Pancreas (tissue), 10 donors: ENCODE measurements around the gene MARK3. TPM values are rescaled to one million over a fixed set of nuclear protein-coding genes. Genes with fewer than 3 reads are reported as not detected.

ENCODE experiments used
- ATAC-seq, 4 donors: fragments of 200-7000 bp; cut with Tn5 transposase; one replicate each; pipeline versions ENCODE4 v1.8.0 to v1.9.1; 2020; ENCODE audit warnings: mild to moderate bottlenecking in 4 of 4, moderate library complexity in 4 of 4
- DNase-seq, 6 donors: peaks; one replicate each; pipeline ENCODE4 v3.0.0-alpha.2; 2020
- FAIRE-seq: peaks from 2 replicates; lab custom pipeline; 2012; peaks lifted over from hg19 to GRCh38; lab: Jason Lieb, UNC
- H3K27ac ChIP-seq, 4 donors: fragments of 200-600 bp; sonication (generic); 1 replicate in 3 of 4; 2 replicates in 1 of 4; pipeline versions ENCODE4 v1.5.0 to v1.8.0; 2020
- H3K27me3 ChIP-seq, 4 donors: fragments of 200-600 bp; one replicate each; pipeline ENCODE4 v1.8.0; 2021
- H3K36me3 ChIP-seq, 3 donors: fragments of 200-600 bp; sonication (generic) in 1 of 3; one replicate each; pipeline versions ENCODE4 v1.5.0 to v1.8.0; 2020 to 2021
- H3K4me1 ChIP-seq, 3 donors: fragments of 200-600 bp; one replicate each; pipeline ENCODE4 v1.8.0; 2021
- H3K4me3 ChIP-seq, 4 donors: fragments of 200-600 bp; sonication (generic) in 2 of 4; one replicate each; pipeline versions ENCODE4 v1.5.0 to v1.8.0; 2020 to 2021
- H3K9me3 ChIP-seq, 4 donors: fragments of 200-600 bp; one replicate each; pipeline ENCODE4 v1.8.0; 2021
- WGBS, 2 donors: extraction: QIAGEN DNeasy Blood & Tissue Kit; methylation state at CpG; one replicate each; pipeline ENCODE4 v1.1.7; 2013; 5-methylcytosine and 5-hydroxymethylcytosine counted together
- intact Hi-C, 3 donors: fragments of 100-400 bp; cut with DNase I; formaldehyde crosslinking; loops; one replicate each; pipeline versions ENCODE4 v1.11.1 to v1.14.2; 2022
- polyA plus RNA-seq, 2 donors: library from polyadenylated mRNA; stranded (reverse); fragments of 200-250 nt; gene quantifications; one replicate each; pipeline ENCODE4 v1.2.3, GENCODE V29; 2013
- total RNA-seq, 6 donors: library from RNA; stranded (reverse); fragmentation: NEBNext Ultra II Directional in 4 of 6; extraction: Animal tissue kit (Norgen Biotek cat#: 25700) in 4 of 6; gene quantifications; one replicate each; pipeline versions ENCODE4 v1.2.1 to v1.2.4, GENCODE V29; 2021 to 2023
- TF ChIP-seq, protein P1 (sequence below), 4 donors: fragments of 200-600 bp; sonication (generic) in 3 of 4; IDR thresholded peaks; one replicate each; pipeline versions ENCODE4 v1.5.0 to v1.8.0; 2021; ENCODE audit warnings: antibody characterized with exemption in 4 of 4
- donor health status: healthy with polysubstance abuse.
- donor health status: DM: no; HTN: no; CAD: no; lungs with moderate emphysema.
- donor health status: DM: no; HTN: no; CAD: no.
- donor health status: control.
- donor health status: control.
- donor health status: Bipolar disorder and iron deficiency.
- donor health status: DM: yes; HTN: yes; CAD: no.
- donor health status: DM: no; HTN: no; CAD: no.
- donor health status: DM: no; HTN: no; CAD: no.
- donor health status: DM: yes; HTN: yes; CAD: no.

The MARK3 gene
- total and polyA plus RNA-seq, 8 donors = 35.3 to 110 (median 47.0) TPM

DNA sequence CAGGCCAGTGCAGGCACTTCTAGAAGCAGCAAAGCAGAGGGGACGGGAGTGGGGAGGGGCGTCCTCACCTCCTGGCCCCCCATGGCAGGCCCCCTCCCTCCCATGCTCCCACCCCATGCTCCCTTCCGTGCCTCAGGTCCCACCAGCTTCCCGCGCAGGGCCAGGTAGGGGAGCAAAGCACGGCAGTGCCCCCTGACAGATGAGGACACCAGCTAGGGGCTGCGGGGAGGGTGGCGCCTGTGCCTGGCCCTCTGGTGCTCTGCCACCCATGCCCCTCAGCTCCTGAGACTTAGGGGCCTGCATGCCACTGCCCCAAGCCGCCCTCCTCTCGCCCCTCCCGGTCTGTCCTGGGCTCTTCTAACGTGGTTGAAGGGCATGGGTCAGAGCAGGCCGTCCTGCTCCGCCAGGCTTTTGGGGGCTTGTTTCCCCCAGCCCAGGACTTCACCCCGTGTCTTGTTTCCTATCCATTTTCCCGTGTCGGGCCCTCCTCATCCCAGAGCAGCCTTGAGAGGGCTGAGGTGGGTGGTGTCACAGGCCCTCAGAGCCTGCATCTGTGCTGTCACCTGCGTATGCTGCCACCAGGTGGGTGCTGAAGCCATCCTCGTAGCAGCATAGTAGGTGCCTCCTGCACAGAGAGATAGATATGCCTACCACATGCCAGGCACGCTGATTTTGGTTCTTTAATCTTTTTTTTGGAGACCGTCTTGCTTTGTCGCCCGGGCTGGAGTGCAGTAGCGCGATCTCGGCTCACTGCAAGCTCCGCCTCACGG lies 154.0 kb downstream of the MARK3 start:
- Histone ChIP-seq H3K4me3 (no peak overlapping the region), H3K36me3 (no peaks in the 10 kb centered on the region), H3K9me3 (no peaks in the 10 kb centered on the region), H3K27me3 (no peaks in the 10 kb centered on the region), H3K27ac (no peak overlapping the region), H3K4me1 (peaks cover 0 to 3% (median 0%) of the 10 kb centered on the region in 3 donors)
- no peak for ATAC-seq
- 57 to 59% methylated on average over 25 to 28 of the region's 28 CpGs for WGBS, 2 donors
- TF ChIP-seq, protein P1, sequence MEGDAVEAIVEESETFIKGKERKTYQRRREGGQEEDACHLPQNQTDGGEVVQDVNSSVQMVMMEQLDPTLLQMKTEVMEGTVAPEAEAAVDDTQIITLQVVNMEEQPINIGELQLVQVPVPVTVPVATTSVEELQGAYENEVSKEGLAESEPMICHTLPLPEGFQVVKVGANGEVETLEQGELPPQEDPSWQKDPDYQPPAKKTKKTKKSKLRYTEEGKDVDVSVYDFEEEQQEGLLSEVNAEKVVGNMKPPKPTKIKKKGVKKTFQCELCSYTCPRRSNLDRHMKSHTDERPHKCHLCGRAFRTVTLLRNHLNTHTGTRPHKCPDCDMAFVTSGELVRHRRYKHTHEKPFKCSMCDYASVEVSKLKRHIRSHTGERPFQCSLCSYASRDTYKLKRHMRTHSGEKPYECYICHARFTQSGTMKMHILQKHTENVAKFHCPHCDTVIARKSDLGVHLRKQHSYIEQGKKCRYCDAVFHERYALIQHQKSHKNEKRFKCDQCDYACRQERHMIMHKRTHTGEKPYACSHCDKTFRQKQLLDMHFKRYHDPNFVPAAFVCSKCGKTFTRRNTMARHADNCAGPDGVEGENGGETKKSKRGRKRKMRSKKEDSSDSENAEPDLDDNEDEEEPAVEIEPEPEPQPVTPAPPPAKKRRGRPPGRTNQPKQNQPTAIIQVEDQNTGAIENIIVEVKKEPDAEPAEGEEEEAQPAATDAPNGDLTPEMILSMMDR (IDR thresholded peaks at IDR 0.05) = no peak
- FAIRE-seq = no peak
- intact Hi-C loops = no loop called here
- DNase-seq = peak in 2 of 6 donors; percentile 29 to 61

DNA sequence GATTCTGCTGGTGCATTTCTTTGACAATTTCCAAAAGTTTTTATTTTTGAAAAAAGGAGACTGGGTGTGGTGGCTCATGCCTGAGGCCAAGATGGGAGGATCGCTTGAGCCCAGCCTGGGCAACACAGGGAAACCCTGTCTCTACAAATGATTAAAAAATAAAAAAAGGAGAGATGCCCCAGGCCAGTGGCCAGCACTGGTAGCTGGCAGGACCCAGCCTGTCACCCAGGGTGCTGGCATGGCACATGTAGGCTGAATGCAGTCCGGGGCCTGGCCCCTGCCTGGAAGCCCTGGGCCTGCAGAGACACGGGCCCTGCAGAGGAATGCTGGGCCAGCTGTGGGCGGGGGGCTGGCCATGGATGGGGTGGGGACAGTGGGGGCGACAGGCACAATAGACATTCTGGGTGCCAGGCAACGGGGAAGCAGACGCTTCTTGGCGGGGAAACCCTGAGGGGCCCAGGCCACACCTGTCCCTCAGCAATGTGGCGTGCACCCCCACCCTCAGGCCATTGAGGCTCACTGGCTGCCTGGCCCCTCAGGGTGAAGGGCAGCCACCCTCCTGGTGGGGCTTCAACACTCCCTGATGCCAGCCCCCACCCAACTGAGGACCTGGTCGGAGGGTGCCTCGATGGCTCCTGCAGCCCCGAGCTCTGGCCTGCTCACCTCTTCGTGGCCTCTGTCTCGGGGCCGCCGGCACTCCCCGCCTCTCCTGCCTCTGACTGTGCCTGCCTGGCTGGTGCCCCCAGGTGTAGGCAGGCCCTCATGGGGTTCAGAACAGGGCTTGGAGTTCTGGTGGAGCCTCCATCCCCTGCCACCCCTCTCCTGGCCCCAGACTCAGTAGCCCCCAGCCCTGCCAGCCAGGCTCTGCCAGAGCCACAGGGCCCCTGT lies 155.8 kb downstream of the MARK3 start:
- TF ChIP-seq, protein P1 (IDR thresholded peaks at IDR 0.05) = no peak
- Histone ChIP-seq H3K4me3 (no peak overlapping the region), H3K27me3 (no peaks in the 10 kb centered on the region), H3K4me1 (peaks cover 0 to 3% (median 0%) of the 10 kb centered on the region in 3 donors), H3K27ac (peak overlapping the region in 1 of 4 donors; percentile 35), H3K9me3 (no peaks in the 10 kb centered on the region), H3K36me3 (no peaks in the 10 kb centered on the region)
- intact Hi-C loops = loop anchor here in 1 of 3 donors (10.0 kb wide), 1 partner anchor 46 kb away; no protein-coding TSS in a partner anchor
- ATAC-seq (no peak), FAIRE-seq (no peak), DNase-seq (peak in 2 of 6 donors; percentile 34 to 72)
- WGBS, 2 donors = 55 to 63% methylated on average over 15 to 17 of the region's 17 CpGs

DNA sequence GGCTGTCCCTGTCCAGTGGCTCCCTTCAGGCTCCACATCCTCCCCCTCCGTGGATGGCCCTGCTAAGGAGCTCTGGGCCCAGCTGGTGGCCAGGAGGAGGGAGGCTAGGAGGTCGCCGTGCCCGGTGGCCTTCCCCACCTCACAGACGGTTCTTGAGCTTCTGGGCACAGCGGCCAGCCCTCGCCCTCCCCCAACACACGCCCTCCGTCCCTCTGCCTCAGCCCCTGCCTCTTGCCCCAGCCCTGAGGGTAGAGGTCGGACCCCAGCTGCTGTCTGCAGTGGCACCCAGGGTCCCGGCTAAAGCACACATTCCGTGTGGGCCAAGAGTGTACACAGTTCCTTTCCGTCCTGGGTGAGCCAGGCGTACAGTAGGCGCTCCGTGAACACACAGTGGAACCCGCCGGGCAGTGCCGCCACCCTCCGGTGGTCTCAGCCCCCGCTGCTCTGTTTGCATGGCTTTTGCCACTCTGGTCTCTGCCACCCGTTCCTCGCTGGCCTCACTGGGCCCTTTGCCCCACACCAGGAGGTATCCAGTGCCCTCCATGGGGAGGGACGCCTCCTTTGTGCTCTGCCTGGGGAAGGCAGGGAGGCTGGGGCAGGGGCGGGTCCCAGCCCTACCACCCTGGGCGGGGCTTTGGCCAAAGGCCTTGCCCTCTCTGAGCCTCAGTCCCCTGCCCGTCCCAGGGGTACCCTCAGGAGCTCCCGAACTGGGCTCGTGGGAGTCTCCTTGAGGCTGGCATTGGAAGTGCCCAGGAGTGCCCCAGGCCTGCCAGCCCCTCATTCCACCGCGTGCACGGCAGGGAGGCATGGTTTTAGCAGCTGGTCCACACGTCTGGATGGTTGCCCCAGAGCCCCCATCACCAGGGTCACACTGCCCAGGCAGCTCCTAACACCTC lies 156.7 kb downstream of the MARK3 start:
- Histone ChIP-seq H3K27ac (no peak overlapping the region), H3K9me3 (no peaks in the 10 kb centered on the region), H3K36me3 (no peaks in the 10 kb centered on the region), H3K4me1 (peaks cover 0 to 3% (median 0%) of the 10 kb centered on the region in 3 donors), H3K27me3 (no peaks in the 10 kb centered on the region), H3K4me3 (no peak overlapping the region)
- ATAC-seq (no peak), DNase-seq (peak in 1 of 6 donors; percentile 36), FAIRE-seq (no peak)
- WGBS, 2 donors = 59 to 75% methylated on average over 33 of the region's 33 CpGs
- intact Hi-C loops = loop anchor here in 1 of 3 donors (10.0 kb wide), 1 partner anchor 47 kb away; no protein-coding TSS in a partner anchor
- TF ChIP-seq, protein P1 (IDR thresholded peaks at IDR 0.05) = no peak

DNA sequence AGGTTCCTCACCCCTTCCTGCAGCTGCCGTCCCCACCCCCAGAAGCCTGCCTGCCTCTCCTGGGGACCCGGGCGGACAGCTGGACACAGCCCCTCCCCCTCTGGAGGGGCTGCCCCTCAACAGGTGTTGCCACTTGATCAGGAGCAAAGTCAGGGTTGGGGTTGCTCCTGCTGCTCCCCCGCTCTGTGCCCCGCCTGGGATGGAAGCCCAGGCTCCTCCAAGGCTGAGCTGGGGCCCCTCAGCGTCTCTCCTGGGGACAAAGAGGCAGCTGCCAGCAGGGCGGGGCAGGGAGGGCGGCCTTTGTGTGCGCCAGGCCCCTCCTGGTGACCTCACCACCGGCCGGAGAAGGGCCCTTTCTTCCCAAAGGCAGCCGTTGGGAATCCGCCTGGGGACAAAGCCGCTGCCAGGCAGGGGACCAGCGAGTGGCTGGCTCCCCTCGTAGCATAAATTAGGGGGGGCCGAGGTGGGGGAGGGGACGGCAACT lies 157.4 kb downstream of the MARK3 start:
- H3K9me3 ChIP-seq = no peaks in the 10 kb centered on the region
- no peak overlapping the region for H3K27ac ChIP-seq
- H3K27me3 ChIP-seq = no peaks in the 10 kb centered on the region
- intact Hi-C loops = loop anchor here in 1 of 3 donors (10.0 kb wide), 1 partner anchor 48 kb away; no protein-coding TSS in a partner anchor
- WGBS, 2 donors = 19% methylated on average over 18 of the region's 18 CpGs
- H3K4me1 ChIP-seq = peaks cover 0 to 3% (median 0%) of the 10 kb centered on the region in 3 donors
- no peaks in the 10 kb centered on the region for H3K36me3 ChIP-seq
- TF ChIP-seq, protein P1 (IDR thresholded peaks at IDR 0.05) = no peak
- DNase-seq (peak in 3 of 6 donors; percentile 13 to 74 (median 57)), ATAC-seq (peak in 2 of 4 donors; percentile 12 to 31), FAIRE-seq (no peak)
- no peak overlapping the region for H3K4me3 ChIP-seq
